ENCODE measurements around the gene MYO1H.

MYO1H gene

GRCh38 chr12:109489016-109489954 lies 141.6 kb downstream of the MYO1H start:
- no peak for DNase-seq (ENCODE audit: low read depth in 1 of 2, low spot score in 1 of 2)

GRCh38 chr12:109489955-109490565 lies 142.4 kb downstream of the MYO1H start:
- no peak for DNase-seq (ENCODE audit: low read depth in 1 of 2, low spot score in 1 of 2)

- DNase-seq (ENCODE audit: low read depth in 1 of 2, low spot score in 1 of 2), result no peak
These were observed 144.0 kb downstream of the MYO1H start for GRCh38 chr12:109491671-109492070.

- DNase-seq (ENCODE audit: low read depth in 1 of 2, low spot score in 1 of 2), result no peak
These were observed 144.7 kb downstream of the MYO1H start for GRCh38 chr12:109492371-109492770.

GRCh38 chr12:109493090-109493489 lies 145.4 kb downstream of the MYO1H start:
- no peak for DNase-seq (ENCODE audit: low read depth in 1 of 2, low spot score in 1 of 2)

- no peak for DNase-seq (ENCODE audit: low read depth in 1 of 2, low spot score in 1 of 2)
These were observed 146.2 kb downstream of the MYO1H start for GRCh38 chr12:109493938-109494337.

GRCh38 chr12:109494348-109494881 lies 146.7 kb downstream of the MYO1H start:
- DNase-seq (ENCODE audit: low read depth in 1 of 2, low spot score in 1 of 2), result no peak

- DNase-seq (ENCODE audit: low read depth in 1 of 2, low spot score in 1 of 2), result no peak
These were observed 147.3 kb downstream of the MYO1H start for GRCh38 chr12:109495012-109495411.

GRCh38 chr12:109496306-109496705 lies 148.6 kb downstream of the MYO1H start:
- DNase-seq (ENCODE audit: low read depth in 1 of 2, low spot score in 1 of 2), result no peak

GRCh38 chr12:109497675-109498074 lies 150.0 kb downstream of the MYO1H start:
- no peak for DNase-seq (ENCODE audit: low read depth in 1 of 2, low spot score in 1 of 2)
